ENCODE measurements around the gene TRMT1. TPM values are rescaled to one million over a fixed set of nuclear protein-coding genes. Genes with fewer than 3 reads are reported as not detected.

The TRMT1 gene
- total and polyA plus RNA-seq, 2 donors (not counting 1 experiment from before 2014, with no cell fraction given), result 91.8 to 281 TPM

DNA sequence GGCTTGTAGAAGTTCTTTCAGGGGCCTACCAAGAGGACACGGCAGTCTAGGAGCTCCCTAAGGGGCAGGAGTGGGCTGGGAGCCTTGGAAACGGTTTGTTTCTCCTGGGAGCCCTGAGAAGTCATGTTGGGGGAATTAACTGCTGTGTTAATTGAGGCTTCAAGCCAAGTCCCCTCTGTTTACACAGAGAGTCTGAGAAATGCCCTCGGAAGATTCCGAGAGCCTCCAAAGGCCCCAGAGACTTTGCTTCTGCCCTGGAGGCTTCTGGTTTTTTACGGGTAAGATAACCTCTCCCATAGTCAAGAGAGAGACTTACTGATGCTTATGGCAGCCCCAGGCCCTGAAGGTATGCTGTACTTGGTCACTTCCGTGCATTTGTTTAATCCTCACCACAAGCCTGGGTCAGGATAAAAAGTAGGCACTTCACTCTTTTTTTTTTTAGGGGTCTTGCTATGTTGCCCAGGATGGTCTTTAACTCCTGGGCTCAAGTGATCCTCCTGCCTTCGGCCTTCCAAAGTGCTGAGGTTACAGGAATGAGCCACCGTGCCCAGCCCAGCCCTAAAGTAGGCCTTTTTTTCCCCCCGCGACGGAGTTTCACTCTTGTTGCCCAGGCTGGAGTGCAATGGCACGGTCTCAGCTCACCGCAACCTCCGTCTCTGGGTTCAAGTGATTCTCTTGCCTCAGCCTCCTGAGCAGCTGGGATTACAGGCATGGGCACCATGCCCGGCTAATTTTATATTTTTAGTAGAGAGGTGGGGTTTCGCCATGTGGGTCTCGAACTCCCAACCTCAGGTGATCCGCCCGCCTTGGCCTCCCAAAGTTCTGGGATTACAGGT, 48.8 kb upstream of the TRMT1 start:
- Mint-ChIP-seq H3K27me3 (no peaks in the 10 kb centered on the region), H3K9me3 (ENCODE audit: insufficient read depth) (no peaks in the 10 kb centered on the region), H3K27ac (peak overlapping the region; percentile 97), H3K4me3 (peak overlapping the region; percentile 92), H3K4me1 (peaks cover 76% of the 10 kb centered on the region)
- TF ChIP-seq, protein P1, sequence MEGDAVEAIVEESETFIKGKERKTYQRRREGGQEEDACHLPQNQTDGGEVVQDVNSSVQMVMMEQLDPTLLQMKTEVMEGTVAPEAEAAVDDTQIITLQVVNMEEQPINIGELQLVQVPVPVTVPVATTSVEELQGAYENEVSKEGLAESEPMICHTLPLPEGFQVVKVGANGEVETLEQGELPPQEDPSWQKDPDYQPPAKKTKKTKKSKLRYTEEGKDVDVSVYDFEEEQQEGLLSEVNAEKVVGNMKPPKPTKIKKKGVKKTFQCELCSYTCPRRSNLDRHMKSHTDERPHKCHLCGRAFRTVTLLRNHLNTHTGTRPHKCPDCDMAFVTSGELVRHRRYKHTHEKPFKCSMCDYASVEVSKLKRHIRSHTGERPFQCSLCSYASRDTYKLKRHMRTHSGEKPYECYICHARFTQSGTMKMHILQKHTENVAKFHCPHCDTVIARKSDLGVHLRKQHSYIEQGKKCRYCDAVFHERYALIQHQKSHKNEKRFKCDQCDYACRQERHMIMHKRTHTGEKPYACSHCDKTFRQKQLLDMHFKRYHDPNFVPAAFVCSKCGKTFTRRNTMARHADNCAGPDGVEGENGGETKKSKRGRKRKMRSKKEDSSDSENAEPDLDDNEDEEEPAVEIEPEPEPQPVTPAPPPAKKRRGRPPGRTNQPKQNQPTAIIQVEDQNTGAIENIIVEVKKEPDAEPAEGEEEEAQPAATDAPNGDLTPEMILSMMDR (IDR thresholded peaks at IDR 0.05), result no peak
- Histone ChIP-seq H3K79me2 (ENCODE audit: control insufficient read depth, insufficient read depth, low read length) (peaks cover 16% of the 10 kb centered on the region), H2AFZ (ENCODE audit: insufficient read depth, low read depth, low read length, poor library complexity, severe bottlenecking) (no peak overlapping the region), H3K9ac (ENCODE audit: low read length) (no peak overlapping the region), H3K27me3 (replicated peaks in 1 of 4; ENCODE audit: control extremely low read depth in 1 of 4, control insufficient read depth in 3 of 4, insufficient read depth in 4 of 4, low read length in 3 of 4) (no peaks in the 10 kb centered on the region), H4K20me1 (ENCODE audit: control insufficient read depth, insufficient read depth, low read length, poor library complexity, severe bottlenecking) (no peaks in the 10 kb centered on the region), H3K4me3 (ENCODE audit: control extremely low read depth in 1 of 5, extremely low read depth in 1 of 5, insufficient read depth in 1 of 5, low read depth in 2 of 5, low read length in 4 of 5) (no peak overlapping the region), H3K36me3 (replicated peaks in 1 of 2; ENCODE audit: control extremely low read depth in 1 of 2, control insufficient read depth in 1 of 2, extremely low read depth in 1 of 2, insufficient read depth in 2 of 2, low read length in 1 of 2) (no peaks in the 10 kb centered on the region), H3K4me1 (ENCODE audit: control insufficient read depth in 2 of 2, insufficient read depth in 2 of 2, low read length in 2 of 2) (peaks cover 87 to 100% of the 10 kb centered on the region in 2 donors), H3K9me3 (ENCODE audit: control extremely low read depth in 1 of 3, control insufficient read depth in 2 of 3, insufficient read depth in 1 of 3, low read length in 2 of 3) (no peaks in the 10 kb centered on the region), H3K4me2 (replicated peaks; ENCODE audit: low read depth, low read length, poor library complexity, severe bottlenecking) (peak overlapping the region; percentile 94), H3K27ac (ENCODE audit: low read length in 2 of 2) (peak overlapping the region; percentile 85 to 94)
- 84% methylated on average over 10 of the region's 19 CpGs for WGBS (ENCODE audit: insufficient coverage)
- ChIA-PET CTCF (interaction anchor here (1.1 to 12.6 kb wide), 4 partner anchors 13 to 70 kb away, joined by 7 to 154 read pairs (median 12); no protein-coding TSS in a partner anchor), POLR2A (interaction anchor here (0.6 to 7.1 kb wide), 8 partner anchors 9 to 70 kb away, joined by 3 to 116 read pairs (median 6); no protein-coding TSS in a partner anchor)
- intact Hi-C loops (cut with micrococcal nuclease), result no loop called here
- ATAC-seq (ENCODE audit: low read depth) (no peak), DNase-seq (no peak)

Measured in B cell (primary cell).